Stimulated activated CD4-positive, alpha-beta T cell treated with anti-CD3 and anti-CD28 coated beads, Interleukin-15, amount 100 ng/mL, for 48 hours (primary cell): ENCODE data around the gene SELENOM.
"Not testable (repeated sequence)": the region's sequence is repeated elsewhere in the genome, so short reads cannot be mapped to it uniquely, and the experiment has no call there.

Experiments
- DNase-seq, 2 donors: peaks; one replicate each; pipeline ENCODE4 v3.0.0-alpha.2; 2020; ENCODE audit warnings: low read depth in 2 of 2

Gene SELENOM

DNA sequence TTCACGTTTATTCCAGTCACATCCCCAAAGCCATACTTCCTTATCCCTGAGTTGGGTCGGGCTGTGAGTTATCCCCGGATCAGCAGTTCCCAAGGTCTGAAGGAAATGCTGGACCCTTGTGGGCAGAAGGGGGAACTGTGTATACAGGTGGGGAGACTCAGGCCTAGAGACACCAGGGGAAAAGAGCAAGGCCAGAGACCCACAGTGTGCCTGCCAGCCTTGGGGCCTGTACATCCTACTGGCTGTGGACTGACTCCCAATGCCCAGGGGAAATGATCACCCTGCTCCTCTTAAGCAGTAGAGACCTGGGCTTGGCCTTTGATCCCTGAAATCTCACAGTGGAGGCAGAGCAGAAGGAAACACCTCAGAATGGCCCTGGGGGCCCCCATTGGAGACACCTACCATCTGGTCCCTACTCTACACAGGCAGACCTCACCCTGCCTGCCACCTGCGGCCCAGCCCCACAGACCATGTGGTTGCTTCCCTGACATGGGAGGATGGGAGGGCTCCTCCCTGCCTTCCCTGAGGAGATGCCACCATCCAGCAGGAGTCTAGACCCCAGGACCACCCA lies 1.3 kb downstream of the SELENOM start:
- no peak for DNase-seq

DNA sequence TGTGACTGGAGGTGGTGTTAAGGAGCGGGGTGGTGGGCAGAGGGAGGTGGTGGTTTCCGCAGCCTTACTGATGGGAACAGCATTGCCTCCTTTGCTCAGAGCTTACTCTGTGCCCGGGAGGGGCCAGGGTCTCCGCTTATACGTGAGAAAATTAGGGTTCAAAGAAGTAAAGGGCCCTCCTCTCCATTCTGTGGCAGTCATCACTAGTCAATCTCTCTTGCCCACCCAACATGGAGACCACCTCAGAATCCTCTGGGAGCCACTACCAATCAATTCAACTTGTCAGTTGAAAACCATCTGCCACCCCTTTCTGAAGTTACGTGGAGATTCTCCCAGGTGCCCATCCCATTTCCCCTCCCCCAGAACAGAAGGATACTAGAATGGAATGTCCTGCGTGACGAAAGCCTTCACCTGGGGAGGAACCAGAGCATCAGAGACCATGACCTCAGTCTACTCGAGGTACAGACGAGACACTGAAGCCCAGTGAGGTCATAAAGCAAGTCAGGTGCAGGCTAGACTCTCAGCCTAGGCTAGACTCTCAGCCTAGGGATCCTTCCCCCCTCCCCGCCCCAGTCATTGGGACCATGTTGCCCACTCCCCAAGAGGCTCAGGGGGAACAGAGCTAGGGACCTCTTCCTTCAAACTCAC lies 2.0 kb downstream of the SELENOM start:
- no peak for DNase-seq

DNA sequence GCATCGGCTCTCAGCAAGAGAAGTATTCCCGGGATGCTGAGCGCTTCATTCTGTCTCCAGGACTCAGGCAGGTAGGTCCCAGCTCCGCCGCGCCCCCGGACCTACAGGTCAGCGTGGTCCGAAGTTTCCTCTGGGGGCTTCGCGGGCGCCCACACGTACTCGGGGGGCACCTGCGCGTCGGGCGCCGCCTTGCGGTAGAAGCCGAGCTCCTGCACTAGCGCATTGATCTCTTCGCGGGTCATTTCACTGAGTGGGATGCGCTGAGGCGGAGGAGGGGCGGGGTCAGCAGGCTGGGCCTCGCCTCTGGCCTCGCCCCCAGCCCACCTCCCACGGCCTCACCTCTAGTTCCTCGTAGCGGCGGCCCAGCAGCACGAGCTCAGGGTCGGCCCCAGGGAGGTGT lies 2.5 kb downstream of the SELENOM start:
- DNase-seq = no peak

DNA sequence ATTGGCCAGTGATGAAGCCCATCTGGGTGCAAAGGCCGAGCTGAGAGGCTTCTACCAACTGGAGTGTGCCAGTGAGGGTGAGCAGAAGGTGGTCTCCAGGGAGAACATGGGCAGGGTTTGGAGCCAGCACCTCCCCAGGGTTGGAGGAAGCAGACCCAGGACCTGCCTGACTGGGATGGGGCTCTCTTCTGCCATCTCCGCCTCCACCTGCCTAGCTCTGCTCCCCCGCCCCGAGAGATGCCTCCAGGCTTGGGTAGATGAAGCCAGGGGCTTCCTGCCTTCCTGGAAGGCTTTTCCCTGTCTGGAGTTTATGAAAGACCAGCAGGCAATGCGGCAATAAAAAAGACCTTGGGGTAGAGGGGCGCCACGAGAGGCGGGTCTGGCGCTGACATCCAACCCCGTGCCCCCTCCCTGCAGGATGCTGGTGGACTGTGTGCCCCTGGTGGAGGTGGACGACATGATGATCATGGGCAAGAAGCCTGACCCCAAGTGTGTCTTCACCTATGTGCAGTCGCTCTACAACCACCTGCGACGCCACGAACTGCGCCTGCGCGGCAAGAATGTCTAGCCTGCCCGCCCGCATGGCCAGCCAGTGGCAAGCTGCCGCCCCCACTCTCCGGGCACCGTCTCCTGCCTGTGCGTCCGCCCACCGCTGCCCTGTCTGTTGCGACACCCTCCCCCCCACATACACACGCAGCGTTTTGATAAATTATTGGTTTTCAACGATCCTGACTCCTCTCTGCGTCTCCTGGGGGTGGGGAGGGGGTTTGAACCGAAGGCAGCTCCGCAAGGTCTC lies 3.3 kb downstream of the SELENOM start:
- DNase-seq = no peak

DNA sequence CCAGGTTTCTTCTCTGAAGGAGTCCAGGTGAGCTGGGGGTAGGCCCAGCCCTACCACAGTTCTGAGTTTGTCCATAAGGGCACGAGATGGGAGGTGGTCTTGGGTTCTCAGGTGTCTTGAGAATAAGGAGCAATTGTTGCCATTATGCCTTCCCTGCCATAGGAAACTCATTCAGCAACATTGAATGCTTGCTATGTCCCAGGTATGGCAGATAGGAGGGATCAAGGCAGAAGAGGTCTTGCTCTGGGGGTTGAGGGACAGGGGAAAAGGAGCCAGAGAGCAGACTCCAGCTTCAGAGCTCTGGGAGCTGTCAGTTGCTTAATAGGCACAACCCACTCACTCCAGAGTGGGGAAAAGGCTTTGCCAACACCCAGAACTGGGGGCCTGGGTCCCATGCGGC lies 4.3 kb downstream of the SELENOM start:
- DNase-seq = no peak

DNA sequence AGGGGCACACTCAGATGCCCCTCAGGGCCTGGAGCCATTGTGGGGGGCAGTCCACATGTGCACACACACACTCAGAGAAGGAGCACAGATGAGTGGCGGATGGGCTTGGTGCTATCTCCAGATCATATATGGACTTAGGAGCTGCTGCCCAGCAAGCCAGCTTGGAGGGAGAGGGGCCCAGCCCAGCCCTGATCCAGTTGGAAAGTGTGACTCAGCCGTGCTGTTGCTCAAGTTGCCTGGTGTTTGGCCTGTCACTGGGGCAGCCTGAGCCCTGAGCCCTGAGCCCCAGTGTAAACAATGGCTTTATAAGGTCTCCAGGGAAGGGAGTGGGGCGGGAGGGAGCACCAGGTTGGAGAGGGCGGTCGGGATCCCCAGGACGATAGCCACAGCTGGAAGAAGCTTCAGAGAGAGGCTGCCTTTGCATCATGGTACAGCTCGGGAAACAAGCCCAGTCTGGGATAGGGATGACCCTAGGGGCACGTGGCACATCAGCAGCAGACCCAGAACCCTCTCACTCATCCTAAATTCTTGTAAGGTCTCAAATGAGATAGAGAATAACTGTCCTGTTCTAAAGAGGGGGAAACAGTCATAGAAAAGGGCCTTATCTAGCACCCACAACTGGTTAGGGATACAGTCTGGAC lies 4.8 kb downstream of the SELENOM start:
- no peak for DNase-seq

GRCh38 chr22:31100762-31101525 lies 6.4 kb downstream of the SELENOM start:
- no peak for DNase-seq

GRCh38 chr22:31099841-31100761 lies 7.3 kb downstream of the SELENOM start:
- no peak for DNase-seq

DNA sequence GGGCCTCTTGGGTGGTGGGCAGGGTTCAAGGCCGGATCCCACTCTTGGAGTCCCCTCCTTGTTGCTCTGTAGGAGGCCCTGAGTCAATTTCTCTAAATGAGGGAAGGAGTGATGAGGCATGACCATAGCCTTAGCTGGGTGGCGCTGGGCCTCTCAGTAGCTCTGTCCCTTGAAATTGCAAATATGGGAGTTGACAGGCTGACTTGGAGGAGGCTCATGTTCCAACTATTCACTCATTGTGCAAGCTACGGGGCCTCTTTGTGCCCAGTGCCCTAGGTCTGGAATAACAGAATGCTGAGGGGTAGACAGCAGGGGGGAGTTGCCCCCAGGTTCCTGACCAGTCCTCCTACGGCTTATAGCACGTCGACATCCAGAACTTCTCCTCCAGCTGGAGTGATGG lies 8.0 kb downstream of the SELENOM start:
- DNase-seq = no peak

GRCh38 chr22:31098632-31099110 lies 8.7 kb downstream of the SELENOM start:
- DNase-seq = no peak

GRCh38 chr22:31097941-31098631 lies 9.3 kb downstream of the SELENOM start:
- DNase-seq = no peak

GRCh38 chr22:31097539-31097938 lies 9.8 kb downstream of the SELENOM start:
- not testable (repeated sequence) for DNase-seq

DNA sequence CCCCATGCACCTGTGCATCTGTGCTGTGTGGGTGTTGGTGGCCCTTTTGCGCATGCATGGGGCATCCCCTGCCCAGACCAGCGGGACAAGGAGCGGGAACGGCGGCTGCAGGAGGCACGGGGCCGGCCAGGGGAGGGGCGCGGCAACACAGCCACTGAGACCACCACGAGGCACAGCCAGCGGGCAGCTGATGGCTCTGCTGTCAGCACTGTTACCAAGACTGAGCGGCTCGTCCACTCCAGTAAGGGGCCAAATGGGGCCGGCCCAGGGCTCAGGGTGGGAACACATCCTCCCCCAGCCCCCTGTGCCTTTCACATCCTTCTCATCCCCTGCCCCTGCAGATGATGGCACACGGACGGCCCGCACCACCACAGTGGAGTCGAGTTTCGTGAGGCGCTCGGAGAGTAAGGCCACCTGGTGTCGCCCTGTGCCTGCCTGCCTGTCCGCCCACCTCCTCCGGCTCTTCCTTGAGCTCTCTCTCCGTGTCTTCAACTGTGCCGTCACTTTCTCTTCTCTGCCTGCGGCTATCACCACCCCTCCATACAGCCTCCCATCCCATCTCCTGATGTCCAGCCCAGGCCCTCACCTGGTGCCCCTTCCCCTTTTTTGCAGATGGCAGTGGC lies 10.6 kb downstream of the SELENOM start:
- no peak for DNase-seq

DNA sequence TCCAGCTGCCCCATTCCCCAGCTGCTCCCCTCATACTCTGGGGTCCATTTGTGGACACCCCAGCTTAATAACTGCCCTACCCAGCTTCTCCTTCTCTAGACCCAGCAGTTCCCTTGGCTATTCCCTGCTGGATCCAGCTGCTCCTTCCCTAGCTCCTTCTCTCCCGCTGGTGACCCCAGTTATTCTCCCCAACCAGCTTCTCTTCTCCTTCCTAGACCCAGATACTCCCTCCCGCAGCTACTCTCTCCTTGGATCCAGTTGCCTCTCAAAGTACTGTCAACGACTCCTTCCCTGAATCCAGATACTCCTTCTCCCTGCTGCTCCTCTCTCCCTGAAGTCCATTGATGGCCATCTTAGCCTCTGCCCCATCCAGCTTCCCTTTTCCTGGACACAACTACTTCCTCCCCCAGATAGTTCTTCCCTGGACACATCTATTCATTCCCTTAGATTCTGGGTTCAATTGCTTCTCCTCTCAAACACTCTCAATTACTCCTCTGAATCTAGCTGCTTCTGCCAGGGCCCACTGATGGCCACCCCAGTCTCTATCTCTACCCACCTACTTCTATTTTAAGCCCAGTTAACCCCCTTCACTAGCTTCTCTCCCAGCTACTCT lies 11.6 kb downstream of the SELENOM start:
- DNase-seq = no peak

DNA sequence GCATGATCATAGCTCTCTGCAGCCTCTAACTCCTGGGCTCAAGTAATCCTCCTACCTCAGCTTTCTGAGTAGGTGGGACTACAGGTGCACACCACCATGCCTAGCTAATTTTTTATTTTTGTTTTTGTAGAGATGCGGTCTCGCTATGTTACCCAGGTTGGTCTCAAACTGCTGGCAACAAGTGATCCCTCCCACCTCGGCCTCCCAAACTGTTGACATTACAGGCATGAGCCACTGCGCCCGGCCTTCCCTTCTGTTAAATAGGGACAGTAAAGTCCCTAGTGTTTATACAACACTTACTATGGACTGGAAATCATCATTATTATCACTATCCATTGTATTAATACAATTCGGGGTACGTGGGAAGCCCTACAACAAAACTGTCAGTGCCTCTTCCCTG lies 12.6 kb downstream of the SELENOM start:
- DNase-seq = no peak

- DNase-seq = no peak
Observed at GRCh38 chr22:31094021-31094551, 13.3 kb downstream of the SELENOM start.

DNA sequence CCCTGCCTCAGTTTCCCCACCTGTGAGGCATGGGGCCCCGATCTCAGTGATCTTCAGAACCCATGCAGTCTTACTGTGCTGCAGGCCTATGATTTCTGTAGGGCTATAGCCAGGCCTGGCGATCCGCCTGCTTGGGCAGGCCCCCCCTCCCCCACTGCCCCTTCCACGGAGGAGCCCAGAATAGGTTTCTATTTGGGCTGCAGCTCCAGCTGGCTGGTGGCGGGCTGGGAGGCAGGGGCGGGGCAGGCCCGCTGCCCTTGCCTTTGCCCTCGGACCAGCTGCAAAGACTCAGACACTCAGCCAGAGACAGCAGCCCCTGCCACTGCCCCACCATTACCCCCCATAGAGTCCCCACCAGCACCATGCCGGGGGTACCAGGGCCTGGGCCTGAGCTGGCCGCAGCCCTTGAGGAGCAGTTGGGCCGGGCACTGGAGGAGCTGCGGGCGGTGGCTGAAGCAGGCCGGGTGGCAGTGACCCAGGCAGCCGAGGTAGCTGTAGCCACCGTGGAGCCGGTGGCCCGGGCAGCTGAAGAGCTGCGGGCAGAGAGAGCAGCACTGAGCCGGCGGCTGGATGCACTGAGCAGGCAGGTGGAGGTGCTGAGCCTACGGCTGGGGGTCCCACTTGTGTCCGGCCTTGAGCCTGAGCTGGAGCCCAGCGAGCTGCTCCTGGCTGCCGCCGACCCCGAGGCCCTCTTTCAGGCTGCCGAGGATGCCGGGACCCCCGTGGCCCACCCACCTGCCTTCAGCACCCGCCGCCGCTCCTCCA lies 14.1 kb downstream of the SELENOM start:
- DNase-seq = no peak

GRCh38 chr22:31092161-31092560 lies 15.2 kb downstream of the SELENOM start:
- DNase-seq = no peak
